HG03432 (cell line): Measurements from ENCODE around the gene BARX1.
"Not testable (repeated sequence)": the region's sequence is repeated elsewhere in the genome, so short reads cannot be mapped to it uniquely, and the experiment has no call there.

Experiments used
- ATAC-seq: cut with Tn5 transposase; IDR thresholded peaks from one replicate; pipeline ENCODE4 v1.9.1; 2021; ENCODE audit warnings: mild to moderate bottlenecking, moderate library complexity; ENCODE audit not compliant: unreplicated experiment

The BARX1 gene

GRCh38 chr9:93952784-93953495, 2.2 kb downstream of the BARX1 start:
- no peak for ATAC-seq

GRCh38 chr9:93952119-93952783, 2.9 kb downstream of the BARX1 start:
- no peak for ATAC-seq

- ATAC-seq = no peak
Observed at GRCh38 chr9:93951655-93952118, 3.5 kb downstream of the BARX1 start.

GRCh38 chr9:93950619-93951601, 4.2 kb downstream of the BARX1 start:
- ATAC-seq = no peak

- no peak for ATAC-seq
Observed at GRCh38 chr9:93949694-93950449, 5.3 kb downstream of the BARX1 start.

GRCh38 chr9:93949073-93949693, 6.0 kb downstream of the BARX1 start:
- ATAC-seq = no peak

GRCh38 chr9:93948441-93949072, 6.6 kb downstream of the BARX1 start:
- ATAC-seq = no peak

- no peak for ATAC-seq
Observed at GRCh38 chr9:93947409-93948070, 7.6 kb downstream of the BARX1 start.

- ATAC-seq = no peak
Observed at GRCh38 chr9:93946338-93946712, 8.8 kb downstream of the BARX1 start.

- ATAC-seq = no peak
Observed at GRCh38 chr9:93945400-93946337, 9.5 kb downstream of the BARX1 start.

- no peak for ATAC-seq
Observed at GRCh38 chr9:93944011-93944410, 11.1 kb downstream of the BARX1 start.

- ATAC-seq = no peak
Observed at GRCh38 chr9:93942161-93942560, 13.0 kb downstream of the BARX1 start.

GRCh38 chr9:93941493-93941892, 13.7 kb downstream of the BARX1 start:
- ATAC-seq = no peak

GRCh38 chr9:93940951-93941350, 14.2 kb downstream of the BARX1 start:
- no peak for ATAC-seq

GRCh38 chr9:93939589-93939988, 15.6 kb downstream of the BARX1 start:
- ATAC-seq = not testable (repeated sequence)

- ATAC-seq = no peak
Observed at GRCh38 chr9:93937193-93937592, 18.0 kb downstream of the BARX1 start.

- no peak for ATAC-seq
Observed at GRCh38 chr9:93931905-93932304, 23.2 kb downstream of the BARX1 start.

- no peak for ATAC-seq
Observed at GRCh38 chr9:93930070-93930469, 25.1 kb downstream of the BARX1 start.
